HCT116 (cell line): ENCODE data around the gene ABCC1. TPM values are rescaled to one million over a fixed set of nuclear protein-coding genes. Genes with fewer than 3 reads are reported as not detected.

Source experiments
- ATAC-seq: fragments of 200-7000 bp; cut with Tn5 transposase; 2 replicates; pipeline ENCODE4 v1.9.1; 2020; ENCODE audit warnings: mild to moderate bottlenecking, moderate library complexity
- BruUV-seq: library from RNA; stranded (reverse); fragments of 400-500 nt; replicated peaks from 2 replicates; lab custom pipeline; 2021; lab: Mats Ljungman, UMichigan
- CTCF ChIA-PET: fragments of 300-600 bp; sonication (Branson Sonifier 250); formaldehyde crosslinking; loops from one replicate; lab custom pipeline; 2021; ENCODE audit warnings: antibody characterized with exemption; lab: Charles Lee
- POLR2A ChIA-PET: fragments of 300-600, 350-600 bp; sonication (Branson Sonifier 250); formaldehyde crosslinking; loops from one replicate; lab custom pipeline; 2021; ENCODE audit warnings: antibody characterized with exemption; lab: Charles Lee
- RAD21 ChIA-PET, 2 experiments: fragments of 300-600 bp; sonication (Branson Sonifier 250); formaldehyde crosslinking; loops; one replicate each; lab custom pipeline; 2023; ENCODE audit warnings: low total read pairs in 2 of 2; ENCODE audit not compliant: uncharacterized antibody in 2 of 2, unreplicated experiment in 2 of 2, low non-redundant PET in 1 of 2; lab: Charles Lee
- DNase-seq: peaks from one replicate; pipeline ENCODE4 v3.0.0-alpha.2; 2010; ENCODE audit warnings: low read depth, low spot score
- H2AFZ ChIP-seq: fragments of 200-600 bp; shearing (Covaris generic), sonication (generic); 2 replicates; pipeline ENCODE4 v1.6.1; 2017; ENCODE audit warnings: low read depth, mixed run types, mixed read lengths, antibody characterized with exemption, low read length; ENCODE audit not compliant: poor library complexity, severe bottlenecking
- H3K27ac ChIP-seq: 2 replicates; pipeline ENCODE4 v1.5.1; 2012; ENCODE audit warnings: low read depth, low read length
- H3K27me3 ChIP-seq: fragments of 200-600 bp; sonication (generic); 2 replicates; pipeline ENCODE4 v1.6.1; 2016; ENCODE audit warnings: mixed run types, low read length, mixed read lengths; ENCODE audit not compliant: insufficient read depth
- H3K36me3 ChIP-seq, 2 experiments: fragments of 200-500 bp in 1 of 2; fragments of 200-600 bp in 1 of 2; sonication (Bioruptor generic) in 1 of 2; sonication (generic) in 1 of 2; 2 replicates each; pipeline versions ENCODE4 v1.5.1 to v1.6.1; 2014 to 2016; ENCODE audit warnings: low read length in 2 of 2, inconsistent platforms in 1 of 2, mixed read lengths in 1 of 2, mixed run types in 1 of 2; ENCODE audit not compliant: insufficient read depth in 2 of 2, control insufficient read depth in 1 of 2
- H3K4me1 ChIP-seq, 2 experiments: fragments of 200-600 bp in 1 of 2; sonication (generic) in 1 of 2; 2 replicates each; pipeline versions ENCODE4 v1.5.1 to v1.6.1; 2012 to 2017; ENCODE audit warnings: low read length in 2 of 2, inconsistent platforms in 1 of 2, mild to moderate bottlenecking in 1 of 2, mixed read lengths in 1 of 2, mixed run types in 1 of 2, moderate library complexity in 1 of 2; ENCODE audit not compliant: insufficient read depth in 2 of 2, control insufficient read depth in 1 of 2
- H3K4me2 ChIP-seq: fragments of 200-600 bp; sonication (generic); 2 replicates; pipeline ENCODE4 v1.6.1; 2017; ENCODE audit warnings: mixed run types, low read length, mixed read lengths
- H3K4me3 ChIP-seq, 2 experiments: fragments of 200-600 bp in 1 of 2; sonication (generic) in 1 of 2; replicated peaks in 1 of 2; 2 replicates each; pipeline ENCODE4 v1.5.1; 2011 to 2016; ENCODE audit warnings: low read length in 2 of 2, control low read depth in 1 of 2, low read depth in 1 of 2, mild to moderate bottlenecking in 1 of 2, mixed read lengths in 1 of 2, mixed run types in 1 of 2
- H3K79me2 ChIP-seq: fragments of 200-600 bp; sonication (generic); 2 replicates; pipeline ENCODE4 v1.6.1; 2017; ENCODE audit warnings: mild to moderate bottlenecking, mixed run types, low read length, moderate library complexity, mixed read lengths; ENCODE audit not compliant: insufficient read depth
- H3K9ac ChIP-seq: fragments of 200-600 bp; sonication (generic); 2 replicates; pipeline ENCODE4 v1.6.1; 2016; ENCODE audit warnings: low read length, mixed read lengths
- H3K9me2 ChIP-seq: fragments of 200-600 bp; sonication (generic), shearing (Covaris generic); 2 replicates; pipeline ENCODE4 v1.6.1; 2017; ENCODE audit warnings: mixed run types, mild to moderate bottlenecking, moderate library complexity; ENCODE audit not compliant: insufficient read depth
- H3K9me3 ChIP-seq, 2 experiments: fragments of 200-500 bp in 1 of 2; fragments of 200-600 bp in 1 of 2; sonication (Bioruptor generic) in 1 of 2; sonication (generic) in 1 of 2; 2 replicates each; pipeline ENCODE4 v1.6.1; 2014 to 2017; ENCODE audit warnings: low read length in 2 of 2, mixed read lengths in 2 of 2, inconsistent platforms in 1 of 2, low read depth in 1 of 2, mild to moderate bottlenecking in 1 of 2, mixed run types in 1 of 2, moderate library complexity in 1 of 2; ENCODE audit not compliant: control insufficient read depth in 1 of 2, insufficient read depth in 1 of 2
- H4K20me1 ChIP-seq: fragments of 200-600 bp; sonication (generic), shearing (Covaris generic); 2 replicates; pipeline ENCODE4 v1.6.1; 2017; ENCODE audit warnings: mixed run types, mild to moderate bottlenecking, moderate library complexity; ENCODE audit not compliant: insufficient read depth
- CBX3 ChIP-seq: IDR thresholded peaks from 2 replicates; pipeline ENCODE4 v1.6.1; 2012; ENCODE audit warnings: low read depth
- EGR1 ChIP-seq: IDR thresholded peaks from 2 replicates; pipeline ENCODE4 v1.6.1; 2012; ENCODE audit warnings: low read depth
- ELF1 ChIP-seq: IDR thresholded peaks from 2 replicates; pipeline ENCODE4 v1.6.1; 2012; ENCODE audit warnings: low read depth, borderline replicate concordance
- EZH2 ChIP-seq: fragments of 200-600 bp; sonication (generic); IDR thresholded peaks from 2 replicates; pipeline ENCODE4 v1.6.1; 2017; ENCODE audit warnings: antibody characterized with exemption, mixed run types
- POLR2A ChIP-seq: IDR thresholded peaks from 2 replicates; pipeline ENCODE4 v1.7.0; 2011; ENCODE audit warnings: borderline replicate concordance; ENCODE audit not compliant: insufficient read depth, insufficient read length; ENCODE audit errors: extremely low read depth
- POLR2AphosphoS5 ChIP-seq: IDR thresholded peaks from 2 replicates; pipeline ENCODE4 v1.6.1; 2011; ENCODE audit warnings: mild to moderate bottlenecking, low read depth, low read length, moderate library complexity
- RAD21 ChIP-seq: IDR thresholded peaks from 2 replicates; pipeline ENCODE4 v1.6.1; 2012; ENCODE audit warnings: low read depth, mild to moderate bottlenecking
- SIN3A ChIP-seq: IDR thresholded peaks from 2 replicates; pipeline ENCODE4 v1.6.1; 2012; ENCODE audit warnings: low read depth
- TCF7L2 ChIP-seq: IDR thresholded peaks from 2 replicates; pipeline ENCODE4 v1.7.0; 2011; ENCODE audit warnings: borderline replicate concordance, inconsistent platforms; ENCODE audit not compliant: insufficient read depth, insufficient read length; ENCODE audit errors: extremely low read depth
- intact Hi-C: fragments of 100-400 bp; cut with micrococcal nuclease; formaldehyde crosslinking; loops from 2 replicates; pipeline ENCODE4 v1.10.0; 2022
- total RNA-seq: library from RNA; stranded (reverse); gene quantifications from one replicate; pipeline ENCODE4 v1.2.1, GENCODE V29; 2021; ENCODE audit not compliant: unreplicated experiment
- TF ChIP-seq, protein P1 (sequence below): IDR thresholded peaks from 2 replicates; pipeline ENCODE4 v1.6.1; 2012

The ABCC1 gene
- total RNA-seq, 1 experiment from 2014 or later, result 61.9 TPM

GRCh38 chr16:16059895-16060590 is 110.6 kb downstream of the ABCC1 start:
- no peak overlapping the region for H3K9ac ChIP-seq
- no TSS peak for BruUV-seq
- intact Hi-C loops, result no loop called here
- DNase-seq, result no peak
- H3K27ac ChIP-seq, result no peak overlapping the region
- H3K9me3 ChIP-seq, result no peaks in the 10 kb centered on the region
- H3K36me3 ChIP-seq, result peaks cover 11 to 13% of the 10 kb centered on the region in 2 experiments; a peak in 3 of 4 replicates
- H4K20me1 ChIP-seq, result no peaks in the 10 kb centered on the region
- H3K4me1 ChIP-seq, result no peaks in the 10 kb centered on the region
- no peak overlapping the region for H3K4me2 ChIP-seq
- ChIA-PET RAD21 (no interaction called here), CTCF (no interaction called here), POLR2A (interaction anchor here (0.5 kb wide), 1 partner anchor 101 kb away, joined by 3 read pairs; no protein-coding TSS in a partner anchor)
- H3K79me2 ChIP-seq, result no peaks in the 10 kb centered on the region; the same call in 1 of the 2 replicates
- ATAC-seq, result no peak
- no peak overlapping the region for H3K4me3 ChIP-seq
- no peaks in the 10 kb centered on the region for H3K9me2 ChIP-seq
- TF ChIP-seq POLR2AphosphoS5, result no peak
- TF ChIP-seq, protein P1, sequence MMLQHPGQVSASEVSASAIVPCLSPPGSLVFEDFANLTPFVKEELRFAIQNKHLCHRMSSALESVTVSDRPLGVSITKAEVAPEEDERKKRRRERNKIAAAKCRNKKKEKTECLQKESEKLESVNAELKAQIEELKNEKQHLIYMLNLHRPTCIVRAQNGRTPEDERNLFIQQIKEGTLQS, result no peak
- no peak for TF ChIP-seq EZH2
- TF ChIP-seq SIN3A, result no peak
- TF ChIP-seq RAD21, result no peak
- no peak for TF ChIP-seq EGR1
- TF ChIP-seq ELF1, result no peak
- TF ChIP-seq POLR2A, result no peak
- no peak for TF ChIP-seq TCF7L2
- no peak for TF ChIP-seq CBX3
- no peaks in the 10 kb centered on the region for H3K27me3 ChIP-seq
- no peak overlapping the region for H2AFZ ChIP-seq
